GM19193 (cell line): ENCODE results near the gene PAWR.

Source experiments
- POLR2A ChIP-seq: IDR thresholded peaks from 4 replicates; pipeline ENCODE4 v1.6.1; 2011; ENCODE audit not compliant: insufficient read depth, insufficient read length; ENCODE audit errors: extremely low read depth

PAWR gene

DNA sequence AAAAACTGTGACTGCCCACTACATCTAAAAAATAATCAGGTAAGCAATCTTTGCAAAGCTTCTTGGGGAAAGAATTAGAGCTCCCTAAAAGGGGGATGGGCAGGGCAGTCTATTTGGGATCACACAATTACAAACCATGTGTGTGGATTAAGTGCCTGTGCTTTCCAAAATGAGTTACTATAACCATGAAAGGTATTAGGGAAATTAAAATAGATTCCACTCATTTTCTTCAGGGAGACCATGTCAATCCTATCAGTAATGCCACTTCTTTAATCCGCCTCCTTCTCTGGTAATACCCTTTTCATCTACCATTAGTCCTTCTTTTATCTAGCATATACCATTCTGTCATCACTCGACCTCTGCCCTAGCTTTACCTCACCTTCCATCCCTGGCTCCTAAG is 53.7 kb downstream of the PAWR start:
- no peak for TF ChIP-seq POLR2A

DNA sequence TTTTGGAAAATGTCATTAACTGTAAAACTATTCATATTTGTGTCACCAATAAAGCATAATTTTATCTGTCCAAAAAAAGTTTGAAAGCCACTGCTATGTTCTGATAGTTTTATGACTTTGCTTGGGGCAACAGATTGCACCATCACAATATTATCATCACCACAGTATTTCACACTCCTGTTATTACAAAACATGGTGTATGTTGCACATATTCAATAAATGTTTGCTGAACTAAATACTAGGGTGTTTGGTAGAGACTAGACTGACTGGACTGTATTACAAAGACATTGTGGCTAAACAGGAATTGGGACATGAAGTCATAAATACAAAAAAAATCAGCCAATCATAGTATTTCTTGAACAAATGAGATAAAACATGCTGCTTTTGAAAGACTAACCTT is 55.1 kb downstream of the PAWR start:
- TF ChIP-seq POLR2A = no peak

DNA sequence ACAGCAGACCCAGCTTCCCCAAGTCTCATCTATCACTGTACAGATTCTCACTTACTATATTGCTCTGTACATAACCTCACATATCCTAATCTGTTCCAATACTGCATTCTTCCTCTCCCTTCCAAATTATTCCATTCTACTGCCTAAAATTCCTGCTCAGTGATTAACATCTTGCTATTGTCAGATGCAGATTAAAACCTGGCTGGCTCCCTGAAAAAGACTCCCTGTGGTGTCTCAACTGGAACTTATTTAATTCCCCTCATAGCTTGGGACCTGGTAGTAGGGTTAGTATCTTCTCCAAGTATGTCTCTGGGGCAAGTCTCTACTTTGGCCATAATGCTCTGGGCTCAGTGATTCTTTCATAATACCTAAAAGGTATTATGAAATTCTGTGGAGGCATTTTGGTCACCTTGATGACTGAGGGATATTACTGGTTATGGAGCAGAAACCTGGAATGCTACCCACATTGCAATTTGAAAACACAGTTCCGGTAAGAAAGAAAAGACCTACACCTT is 55.8 kb downstream of the PAWR start:
- TF ChIP-seq POLR2A = no peak

DNA sequence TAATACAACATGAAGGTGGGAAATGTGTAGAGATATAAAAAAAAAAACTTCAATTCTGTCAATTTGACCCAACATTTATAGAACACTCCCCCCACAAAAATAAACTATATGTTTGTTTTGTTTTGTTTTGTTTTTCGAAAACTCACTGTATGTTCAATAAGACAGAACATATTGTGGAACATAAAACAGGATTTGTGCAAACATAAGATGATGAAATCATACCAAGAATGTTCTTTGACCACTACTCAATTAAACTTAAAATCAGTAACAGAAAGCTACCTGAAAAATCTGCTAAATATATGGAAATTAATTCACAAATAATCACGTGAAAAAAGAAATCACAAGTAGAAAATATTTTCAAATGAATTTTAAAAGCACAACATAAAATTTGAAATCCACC is 61.2 kb downstream of the PAWR start:
- no peak for TF ChIP-seq POLR2A

DNA sequence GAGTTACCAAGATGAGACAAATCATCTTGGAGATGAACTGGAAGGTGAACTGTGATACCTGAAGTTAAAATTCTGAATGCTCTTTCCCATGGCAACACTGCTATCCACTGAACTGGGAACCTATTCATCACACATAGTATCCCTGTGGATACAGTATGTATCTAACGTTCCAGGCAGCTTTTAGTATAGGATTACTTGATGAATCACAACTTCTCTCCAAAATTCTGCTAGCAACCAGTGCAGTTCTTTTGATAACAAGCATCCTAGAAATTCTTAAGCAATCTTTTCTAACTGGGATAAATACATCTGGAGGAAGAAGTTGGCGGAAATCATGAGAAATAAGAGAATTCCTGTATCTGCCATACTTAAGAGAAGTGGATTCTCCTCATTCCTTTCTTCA is 66.4 kb downstream of the PAWR start:
- TF ChIP-seq POLR2A = no peak

DNA sequence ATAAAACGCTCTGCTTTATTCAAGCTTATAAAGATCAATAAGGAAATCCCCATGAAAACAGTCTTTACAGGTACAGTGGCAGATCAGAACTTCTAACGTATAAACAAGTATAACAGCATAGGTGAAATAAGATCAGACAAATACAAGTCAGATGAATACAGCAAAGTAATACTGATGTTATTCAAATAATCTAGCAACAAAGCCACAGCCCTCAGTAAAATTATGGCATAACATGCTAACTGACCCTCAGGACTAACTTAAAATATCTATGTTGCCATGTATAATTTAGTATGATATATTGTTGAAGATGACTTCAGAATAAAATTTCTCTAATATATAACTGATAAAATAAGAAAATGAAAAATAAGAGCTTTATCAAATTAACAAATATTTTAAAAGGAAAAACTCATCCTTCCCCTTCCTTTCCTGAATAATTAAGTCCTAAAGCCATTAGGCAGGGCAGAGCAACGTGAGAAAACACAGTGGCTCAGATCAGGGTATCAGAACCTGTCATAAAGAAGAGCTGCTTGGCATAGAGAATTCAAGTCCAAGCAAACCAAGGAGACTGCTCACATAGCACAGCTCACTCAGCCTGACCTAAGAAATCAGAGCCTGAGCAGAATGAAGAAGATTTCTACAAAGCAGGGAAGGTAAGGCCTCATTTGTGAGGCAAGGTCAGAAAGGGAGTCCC is 70.7 kb downstream of the PAWR start:
- TF ChIP-seq POLR2A = no peak

DNA sequence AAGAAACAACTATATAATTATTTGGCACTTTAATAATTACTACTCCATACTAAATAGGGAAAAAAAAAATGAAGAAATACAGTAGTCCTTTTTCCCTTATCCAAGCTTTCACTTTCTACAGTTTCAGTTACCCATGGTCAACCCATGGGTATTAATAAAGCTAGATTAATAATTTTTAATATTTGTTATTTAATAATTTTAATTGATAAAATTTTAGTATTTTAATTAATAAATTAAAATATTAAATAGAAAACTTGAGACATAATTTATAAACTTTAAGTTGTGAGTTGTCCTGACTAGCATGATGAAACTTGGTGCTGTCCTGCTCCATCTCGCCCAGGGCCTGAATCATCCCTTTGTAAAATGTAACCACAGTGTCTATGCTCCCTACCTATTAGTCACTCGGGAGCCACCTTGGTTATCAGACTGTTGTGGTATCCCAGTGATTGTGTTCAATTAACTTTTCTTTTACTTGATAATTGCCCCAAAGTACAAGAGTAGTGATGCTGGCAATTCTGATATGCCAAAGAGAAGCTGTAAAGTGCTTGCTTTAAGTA is 71.8 kb downstream of the PAWR start:
- TF ChIP-seq POLR2A = no peak

DNA sequence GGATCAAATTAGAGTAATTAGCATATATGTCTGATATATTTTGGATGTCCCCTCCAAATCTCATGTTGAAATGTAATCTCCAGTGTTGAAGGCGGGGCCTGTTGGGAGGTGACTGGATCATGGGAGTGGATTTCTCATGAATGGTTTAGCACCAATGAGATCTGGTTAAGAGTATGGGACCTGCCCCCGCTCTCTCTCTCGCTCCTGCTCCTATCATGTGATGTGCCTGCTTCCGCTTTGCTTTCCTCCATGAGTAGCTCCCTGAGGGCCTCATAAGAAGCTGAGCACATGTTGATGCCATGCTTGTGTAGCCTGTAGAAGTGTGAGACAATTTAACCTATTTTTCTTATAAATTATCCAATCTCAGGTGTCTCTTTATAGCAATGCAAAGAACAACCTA is 73.1 kb downstream of the PAWR start:
- TF ChIP-seq POLR2A = no peak

DNA sequence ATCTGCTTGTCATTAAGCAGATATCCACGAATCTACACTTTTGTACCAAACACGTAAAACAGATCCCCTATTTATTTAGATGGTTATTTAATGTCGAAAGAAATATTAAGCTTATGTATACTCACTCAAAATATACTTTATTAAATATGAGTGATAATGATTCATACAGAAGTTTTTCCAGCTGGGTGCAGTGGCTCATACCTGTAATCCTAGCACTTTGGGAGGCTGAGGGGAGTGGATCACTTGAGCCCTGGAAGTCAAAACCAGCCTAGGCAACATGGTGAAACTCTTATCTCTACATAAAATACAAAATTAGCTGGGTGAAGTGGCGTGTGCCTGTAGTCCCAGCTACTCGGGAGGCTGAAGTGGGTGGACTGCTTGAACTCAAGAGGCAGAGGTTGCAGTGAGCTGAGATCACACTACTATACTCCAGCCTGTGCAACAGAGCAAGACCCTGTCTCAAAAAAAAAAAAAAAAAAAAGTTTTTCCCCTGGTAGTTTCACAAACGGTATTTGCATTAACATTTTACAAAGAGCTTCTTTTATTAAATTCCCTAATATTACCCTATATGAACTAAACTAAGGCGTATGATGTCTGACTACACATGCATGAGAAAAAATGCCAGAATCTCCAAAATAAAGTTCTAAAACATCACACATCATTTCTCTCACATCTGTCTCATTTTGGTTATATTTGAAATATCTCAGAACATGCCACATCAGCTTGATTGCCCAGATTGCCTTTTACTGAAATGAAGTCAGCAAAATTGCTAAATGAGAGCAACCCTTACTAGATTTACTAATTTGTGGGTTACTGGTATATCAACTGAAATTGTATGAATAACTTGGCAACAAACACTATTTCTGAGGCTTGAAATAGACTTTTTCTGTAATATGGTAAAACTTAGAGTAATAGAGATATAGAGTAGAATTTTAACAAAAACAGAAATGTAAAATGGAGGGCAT is 74.9 kb downstream of the PAWR start:
- TF ChIP-seq POLR2A = no peak

DNA sequence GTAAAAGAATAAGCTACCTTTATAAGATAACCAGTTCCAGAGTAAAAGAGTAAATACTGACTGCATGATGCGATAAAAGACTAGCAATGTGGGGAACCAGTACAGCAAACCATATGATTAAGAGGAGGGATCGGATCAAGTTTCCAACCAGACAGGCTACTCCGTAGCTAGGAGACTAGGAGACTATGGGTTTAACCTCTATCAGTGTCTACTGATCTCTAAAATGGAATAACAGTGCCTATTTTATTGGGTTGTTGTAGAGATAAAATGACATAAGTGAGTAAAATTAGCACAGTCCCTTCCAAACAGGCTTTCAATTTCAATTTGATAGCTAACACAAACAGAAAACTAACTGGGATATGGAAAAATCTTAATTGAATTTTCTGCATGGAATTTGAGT is 76.0 kb downstream of the PAWR start:
- no peak for TF ChIP-seq POLR2A

DNA sequence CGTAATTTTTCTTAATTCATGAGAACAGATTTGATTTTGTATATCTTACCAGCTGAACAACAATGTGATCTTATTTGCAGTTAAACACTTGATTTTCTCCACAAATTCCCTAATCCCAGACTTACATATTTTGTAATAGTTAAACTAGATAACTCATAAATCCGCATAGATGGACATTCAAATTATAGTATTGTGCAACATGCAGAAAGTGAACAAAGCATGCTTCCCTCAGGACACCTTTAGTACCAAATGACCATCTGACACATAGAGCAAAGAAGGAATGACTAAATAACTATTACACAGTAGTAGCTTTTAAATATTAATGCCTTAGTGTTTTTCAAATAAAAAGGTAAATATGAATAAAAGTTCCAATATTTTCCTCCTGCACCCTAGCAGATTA is 88.9 kb downstream of the PAWR start:
- TF ChIP-seq POLR2A = no peak

DNA sequence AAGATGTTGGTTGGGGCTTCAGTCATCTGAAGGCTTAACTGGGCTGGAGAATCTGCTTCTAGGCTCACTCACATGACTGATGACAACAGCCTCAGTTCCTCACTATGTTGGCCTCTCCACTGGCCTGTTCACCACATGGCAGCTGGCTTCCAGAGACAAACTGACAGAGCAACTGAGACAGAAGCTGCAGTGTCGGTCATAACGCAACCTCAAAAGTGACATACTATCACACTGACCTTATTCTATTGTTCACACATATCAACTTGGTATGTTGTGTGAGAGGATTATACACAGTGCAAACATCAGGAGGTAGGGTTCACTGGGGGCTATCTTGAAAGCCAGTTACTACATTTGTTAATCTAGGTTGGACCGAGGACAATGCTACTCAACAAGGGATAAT is 92.9 kb downstream of the PAWR start:
- no peak for TF ChIP-seq POLR2A

DNA sequence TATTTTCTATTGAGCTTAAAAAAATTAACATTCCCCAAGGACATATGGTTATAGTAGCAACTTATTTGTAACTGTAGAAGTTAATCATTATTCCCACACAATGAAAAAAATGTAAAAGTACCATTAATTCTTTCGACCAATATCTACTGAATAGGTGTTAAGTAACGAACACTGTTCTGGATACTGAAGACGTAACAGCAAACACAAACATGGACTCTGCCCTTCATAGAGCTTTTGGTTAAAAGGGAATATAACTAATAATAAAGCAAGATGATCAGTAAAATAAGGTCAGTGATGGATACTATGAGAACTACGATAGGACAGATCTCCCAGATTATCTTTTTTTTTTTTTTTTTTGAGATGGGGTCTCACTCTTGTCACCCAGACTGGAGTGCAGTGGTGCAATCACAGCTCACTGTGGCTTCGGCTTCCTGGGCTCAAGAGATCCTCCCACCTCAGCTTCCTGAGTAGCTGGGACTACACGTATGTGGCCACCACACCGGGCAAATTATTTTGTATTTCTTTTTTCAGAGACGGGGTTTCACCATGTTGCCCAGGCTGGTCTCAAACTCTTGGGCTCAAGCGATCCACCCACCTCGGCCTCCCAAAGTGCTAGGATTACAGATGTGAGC is 93.9 kb downstream of the PAWR start:
- TF ChIP-seq POLR2A = no peak

DNA sequence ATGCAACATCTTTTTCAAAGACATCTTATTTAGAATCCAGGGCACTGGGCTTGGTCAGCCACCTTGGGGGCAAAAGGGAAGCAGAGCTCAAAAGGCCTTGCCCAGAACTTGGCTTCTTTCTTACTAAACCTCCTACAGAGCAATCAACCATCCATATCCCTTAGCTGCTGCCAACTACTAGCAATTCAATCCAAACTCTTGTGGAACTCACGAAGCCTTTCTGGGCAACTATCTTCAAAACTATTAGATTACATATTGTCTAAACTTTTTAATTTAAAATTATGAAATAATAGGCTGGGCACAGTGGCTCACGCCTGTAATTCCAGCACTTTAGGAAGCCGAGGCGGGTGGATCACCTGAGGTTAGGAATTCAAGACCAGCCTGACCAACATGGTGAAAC is 95.5 kb downstream of the PAWR start:
- no peak for TF ChIP-seq POLR2A

DNA sequence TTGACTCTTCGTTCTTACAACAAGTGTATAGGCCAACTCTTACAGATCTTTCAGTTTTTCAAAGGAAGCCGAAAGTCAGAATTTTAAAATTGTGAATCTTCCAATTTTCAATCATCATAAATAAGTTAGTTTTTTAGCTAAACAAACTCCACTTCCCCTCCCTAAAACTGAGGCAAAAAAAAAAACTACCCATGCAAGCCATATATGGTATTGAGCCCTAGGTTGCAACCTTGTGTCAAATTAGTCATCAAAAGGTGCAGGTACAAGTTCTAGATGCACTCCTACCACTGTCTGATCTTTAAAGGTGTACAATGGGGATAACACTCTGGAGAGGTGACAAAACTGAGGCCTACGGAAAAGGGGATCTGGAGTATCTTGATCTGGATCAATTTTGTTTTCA is 97.9 kb downstream of the PAWR start:
- no peak for TF ChIP-seq POLR2A
